Measurements from ENCODE around the gene CADM1. TPM values are rescaled to one million over a fixed set of nuclear protein-coding genes. Genes with fewer than 3 reads are reported as not detected.

The CADM1 gene
- total RNA-seq, 2 donors from 2014 or later: 49.6 to 137 TPM

GRCh38 chr11:115133475-115134209 lies 370.6 kb downstream of the CADM1 start:
- WGBS: 95% methylated on average over 5 of the region's 5 CpGs
- Histone ChIP-seq H3K4me3 (no peak overlapping the region), H3K27me3 (replicated peaks; ENCODE audit: insufficient read depth) (no peaks in the 10 kb centered on the region), H3K36me3 (no peaks in the 10 kb centered on the region), H3K27ac (no peak overlapping the region), H3K4me1 (replicated peaks) (no peaks in the 10 kb centered on the region), H3K9me3 (no peaks in the 10 kb centered on the region)
- intact Hi-C loops (cut with DNase I): no loop called here
- TF ChIP-seq POLR2A (IDR thresholded peaks at IDR 0.05) (no peak), POLR2AphosphoS5 (IDR thresholded peaks at IDR 0.05) (no peak), CTCF (IDR thresholded peaks at IDR 0.05) (no peak)
- DNase-seq (ENCODE audit: low spot score): no peak

GRCh38 chr11:115132436-115133228 lies 371.6 kb downstream of the CADM1 start:
- WGBS: 69% methylated on average over 7 of the region's 7 CpGs
- intact Hi-C loops (cut with DNase I): no loop called here

GRCh38 chr11:115129473-115130289 lies 374.5 kb downstream of the CADM1 start:
- H3K4me3 ChIP-seq: no peak overlapping the region
- H3K36me3 ChIP-seq: no peaks in the 10 kb centered on the region
- H3K4me1 ChIP-seq (replicated peaks): no peaks in the 10 kb centered on the region
- DNase-seq (ENCODE audit: low spot score): no peak
- H3K27ac ChIP-seq: no peak overlapping the region
- intact Hi-C loops (cut with DNase I): no loop called here
- no peaks in the 10 kb centered on the region for H3K9me3 ChIP-seq
- TF ChIP-seq CTCF (IDR thresholded peaks at IDR 0.05) (no peak), POLR2A (IDR thresholded peaks at IDR 0.05) (no peak), POLR2AphosphoS5 (IDR thresholded peaks at IDR 0.05) (no peak)
- WGBS: 52% methylated on average over 14 of the region's 14 CpGs
- no peaks in the 10 kb centered on the region for H3K27me3 ChIP-seq (replicated peaks; ENCODE audit: insufficient read depth)

More at GRCh38 chr11:115132436-115133228, 371.6 kb downstream of the CADM1 start:
- no peak for DNase-seq (ENCODE audit: low spot score)
- no peaks in the 10 kb centered on the region for H3K36me3 ChIP-seq
- H3K27ac ChIP-seq: no peak overlapping the region
- H3K4me1 ChIP-seq (replicated peaks): no peaks in the 10 kb centered on the region
- H3K27me3 ChIP-seq (replicated peaks; ENCODE audit: insufficient read depth): no peaks in the 10 kb centered on the region
- TF ChIP-seq POLR2AphosphoS5 (IDR thresholded peaks at IDR 0.05): no peak
- no peak for TF ChIP-seq CTCF (IDR thresholded peaks at IDR 0.05)
- no peak for TF ChIP-seq POLR2A (IDR thresholded peaks at IDR 0.05)
- no peak overlapping the region for H3K4me3 ChIP-seq
- H3K9me3 ChIP-seq: no peaks in the 10 kb centered on the region

GRCh38 chr11:115128226-115128625 lies 376.0 kb downstream of the CADM1 start:
- Histone ChIP-seq H3K27me3 (replicated peaks; ENCODE audit: insufficient read depth) (no peaks in the 10 kb centered on the region), H3K9me3 (no peaks in the 10 kb centered on the region), H3K4me3 (no peak overlapping the region), H3K4me1 (replicated peaks) (no peaks in the 10 kb centered on the region), H3K36me3 (no peaks in the 10 kb centered on the region), H3K27ac (no peak overlapping the region)
- no peak for DNase-seq (ENCODE audit: low spot score)
- 91% methylated on average over 4 of the region's 4 CpGs for WGBS
- no peak for TF ChIP-seq POLR2A (IDR thresholded peaks at IDR 0.05)
- no peak for TF ChIP-seq CTCF (IDR thresholded peaks at IDR 0.05)
- no peak for TF ChIP-seq POLR2AphosphoS5 (IDR thresholded peaks at IDR 0.05)
- intact Hi-C loops (cut with DNase I): no loop called here

Data from prostate gland (tissue), 2 donors.